HCT116 (cell line): ENCODE results near the gene ZNF57. TPM values are rescaled to one million over a fixed set of nuclear protein-coding genes. Genes with fewer than 3 reads are reported as not detected.
A peak's percentile ranks its signal among the peaks of the same experiment; 100 is the strongest.

ENCODE experiments used
- ATAC-seq: fragments of 200-7000 bp; cut with Tn5 transposase; 2 replicates; pipeline ENCODE4 v1.9.1; 2020; ENCODE audit warnings: mild to moderate bottlenecking, moderate library complexity
- BruUV-seq: library from RNA; stranded (reverse); fragments of 400-500 nt; replicated peaks from 2 replicates; lab custom pipeline; 2021; lab: Mats Ljungman, UMichigan
- CTCF ChIA-PET: fragments of 300-600 bp; sonication (Branson Sonifier 250); formaldehyde crosslinking; loops from one replicate; lab custom pipeline; 2021; ENCODE audit warnings: antibody characterized with exemption; lab: Charles Lee
- POLR2A ChIA-PET: fragments of 300-600, 350-600 bp; sonication (Branson Sonifier 250); formaldehyde crosslinking; loops from one replicate; lab custom pipeline; 2021; ENCODE audit warnings: antibody characterized with exemption; lab: Charles Lee
- RAD21 ChIA-PET, 2 experiments: fragments of 300-600 bp; sonication (Branson Sonifier 250); formaldehyde crosslinking; loops; one replicate each; lab custom pipeline; 2023; ENCODE audit warnings: low total read pairs in 2 of 2; ENCODE audit not compliant: uncharacterized antibody in 2 of 2, unreplicated experiment in 2 of 2, low non-redundant PET in 1 of 2; lab: Charles Lee
- DNase-seq: peaks from one replicate; pipeline ENCODE4 v3.0.0-alpha.2; 2010; ENCODE audit warnings: low read depth, low spot score
- H2AFZ ChIP-seq: fragments of 200-600 bp; shearing (Covaris generic), sonication (generic); 2 replicates; pipeline ENCODE4 v1.6.1; 2017; ENCODE audit warnings: low read depth, mixed run types, mixed read lengths, antibody characterized with exemption, low read length; ENCODE audit not compliant: poor library complexity, severe bottlenecking
- H3K27ac ChIP-seq: 2 replicates; pipeline ENCODE4 v1.5.1; 2012; ENCODE audit warnings: low read depth, low read length
- H3K27me3 ChIP-seq: fragments of 200-600 bp; sonication (generic); 2 replicates; pipeline ENCODE4 v1.6.1; 2016; ENCODE audit warnings: mixed run types, low read length, mixed read lengths; ENCODE audit not compliant: insufficient read depth
- H3K36me3 ChIP-seq, 2 experiments: fragments of 200-500 bp in 1 of 2; fragments of 200-600 bp in 1 of 2; sonication (Bioruptor generic) in 1 of 2; sonication (generic) in 1 of 2; 2 replicates each; pipeline versions ENCODE4 v1.5.1 to v1.6.1; 2014 to 2016; ENCODE audit warnings: low read length in 2 of 2, inconsistent platforms in 1 of 2, mixed read lengths in 1 of 2, mixed run types in 1 of 2; ENCODE audit not compliant: insufficient read depth in 2 of 2, control insufficient read depth in 1 of 2
- H3K4me1 ChIP-seq, 2 experiments: fragments of 200-600 bp in 1 of 2; sonication (generic) in 1 of 2; 2 replicates each; pipeline versions ENCODE4 v1.5.1 to v1.6.1; 2012 to 2017; ENCODE audit warnings: low read length in 2 of 2, inconsistent platforms in 1 of 2, mild to moderate bottlenecking in 1 of 2, mixed read lengths in 1 of 2, mixed run types in 1 of 2, moderate library complexity in 1 of 2; ENCODE audit not compliant: insufficient read depth in 2 of 2, control insufficient read depth in 1 of 2
- H3K4me2 ChIP-seq: fragments of 200-600 bp; sonication (generic); 2 replicates; pipeline ENCODE4 v1.6.1; 2017; ENCODE audit warnings: mixed run types, low read length, mixed read lengths
- H3K4me3 ChIP-seq, 2 experiments: fragments of 200-600 bp in 1 of 2; sonication (generic) in 1 of 2; replicated peaks in 1 of 2; 2 replicates each; pipeline ENCODE4 v1.5.1; 2011 to 2016; ENCODE audit warnings: low read length in 2 of 2, control low read depth in 1 of 2, low read depth in 1 of 2, mild to moderate bottlenecking in 1 of 2, mixed read lengths in 1 of 2, mixed run types in 1 of 2
- H3K79me2 ChIP-seq: fragments of 200-600 bp; sonication (generic); 2 replicates; pipeline ENCODE4 v1.6.1; 2017; ENCODE audit warnings: mild to moderate bottlenecking, mixed run types, low read length, moderate library complexity, mixed read lengths; ENCODE audit not compliant: insufficient read depth
- H3K9ac ChIP-seq: fragments of 200-600 bp; sonication (generic); 2 replicates; pipeline ENCODE4 v1.6.1; 2016; ENCODE audit warnings: low read length, mixed read lengths
- H3K9me2 ChIP-seq: fragments of 200-600 bp; sonication (generic), shearing (Covaris generic); 2 replicates; pipeline ENCODE4 v1.6.1; 2017; ENCODE audit warnings: mixed run types, mild to moderate bottlenecking, moderate library complexity; ENCODE audit not compliant: insufficient read depth
- H3K9me3 ChIP-seq, 2 experiments: fragments of 200-500 bp in 1 of 2; fragments of 200-600 bp in 1 of 2; sonication (Bioruptor generic) in 1 of 2; sonication (generic) in 1 of 2; 2 replicates each; pipeline ENCODE4 v1.6.1; 2014 to 2017; ENCODE audit warnings: low read length in 2 of 2, mixed read lengths in 2 of 2, inconsistent platforms in 1 of 2, low read depth in 1 of 2, mild to moderate bottlenecking in 1 of 2, mixed run types in 1 of 2, moderate library complexity in 1 of 2; ENCODE audit not compliant: control insufficient read depth in 1 of 2, insufficient read depth in 1 of 2
- H4K20me1 ChIP-seq: fragments of 200-600 bp; sonication (generic), shearing (Covaris generic); 2 replicates; pipeline ENCODE4 v1.6.1; 2017; ENCODE audit warnings: mixed run types, mild to moderate bottlenecking, moderate library complexity; ENCODE audit not compliant: insufficient read depth
- CBX3 ChIP-seq: IDR thresholded peaks from 2 replicates; pipeline ENCODE4 v1.6.1; 2012; ENCODE audit warnings: low read depth
- EZH2 ChIP-seq: fragments of 200-600 bp; sonication (generic); IDR thresholded peaks from 2 replicates; pipeline ENCODE4 v1.6.1; 2017; ENCODE audit warnings: antibody characterized with exemption, mixed run types
- EZH2phosphoT487 ChIP-seq: fragments of 200-600 bp; IDR thresholded peaks from 2 replicates; pipeline ENCODE4 v1.6.1; 2018; ENCODE audit warnings: antibody characterized with exemption, borderline replicate concordance
- FOSL1 ChIP-seq: IDR thresholded peaks from 2 replicates; pipeline ENCODE4 v1.6.1; 2012; ENCODE audit warnings: low read depth
- JUND ChIP-seq: IDR thresholded peaks from 2 replicates; pipeline ENCODE4 v1.6.1; 2012
- RAD21 ChIP-seq: IDR thresholded peaks from 2 replicates; pipeline ENCODE4 v1.6.1; 2012; ENCODE audit warnings: low read depth, mild to moderate bottlenecking
- SIN3A ChIP-seq: IDR thresholded peaks from 2 replicates; pipeline ENCODE4 v1.6.1; 2012; ENCODE audit warnings: low read depth
- ZNF274 ChIP-seq: fragments of 200-500 bp; sonication (Bioruptor generic); IDR thresholded peaks from 2 replicates; pipeline ENCODE4 v1.6.1; 2014; ENCODE audit warnings: mild to moderate bottlenecking, low read depth, low read length, inconsistent platforms
- intact Hi-C: fragments of 100-400 bp; cut with micrococcal nuclease; formaldehyde crosslinking; loops from 2 replicates; pipeline ENCODE4 v1.10.0; 2022
- total RNA-seq: library from RNA; stranded (reverse); gene quantifications from one replicate; pipeline ENCODE4 v1.2.1, GENCODE V29; 2021; ENCODE audit not compliant: unreplicated experiment
- TF ChIP-seq, protein P1 (sequence below): IDR thresholded peaks from 2 replicates; pipeline ENCODE4 v1.6.1; 2012
- TF ChIP-seq, protein P2 (sequence below): IDR thresholded peaks from 2 replicates; pipeline ENCODE4 v1.6.1; 2011; ENCODE audit warnings: mild to moderate bottlenecking, low read length, moderate library complexity; ENCODE audit not compliant: insufficient replicate concordance; ENCODE audit errors: extremely low read depth
- TF ChIP-seq, protein P3 (sequence below), 3 experiments: fragments of 200-600 bp in 1 of 3; sonication (generic) in 1 of 3; IDR thresholded peaks in 2 of 3; conservative IDR thresholded peaks in 1 of 3; 2 replicates each; pipeline ENCODE4 v1.5.1; 2012 to 2017; ENCODE audit warnings: low read depth in 2 of 3, low read length in 2 of 3, antibody characterized with exemption in 1 of 3, borderline replicate concordance in 1 of 3, control low read depth in 1 of 3, mild to moderate bottlenecking in 1 of 3, mixed read lengths in 1 of 3, mixed run types in 1 of 3, moderate library complexity in 1 of 3; ENCODE audit not compliant: insufficient read depth in 1 of 3

ZNF57 gene
- total RNA-seq, 1 experiment from 2014 or later, result 8.3 TPM

DNA sequence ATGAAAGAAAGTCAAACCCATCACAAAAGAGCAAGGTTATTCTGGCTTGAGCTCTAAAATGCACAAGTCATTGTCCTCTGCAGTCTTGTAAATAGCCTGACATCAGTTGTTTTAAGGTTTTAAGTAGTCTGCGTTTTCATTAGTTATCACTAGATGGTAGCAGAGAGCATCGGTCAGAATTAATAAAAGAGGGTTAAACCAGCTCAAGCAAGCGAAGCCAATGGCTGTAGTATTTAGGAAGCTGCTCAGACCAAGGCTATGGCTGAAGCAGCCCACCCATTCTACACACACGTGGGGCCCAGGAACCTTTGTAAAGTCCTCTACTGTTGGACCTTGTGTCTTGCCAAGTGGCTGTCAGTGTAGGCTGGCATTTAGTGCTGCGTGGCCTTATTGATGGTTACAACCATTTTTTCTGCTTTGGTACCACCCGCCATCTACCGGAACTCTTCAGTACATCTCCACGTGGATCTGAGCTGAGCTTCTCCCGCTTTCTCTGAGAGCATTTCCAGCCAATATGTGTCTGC, 13.3 kb upstream of the ZNF57 start:
- Histone ChIP-seq H4K20me1 (no peaks in the 10 kb centered on the region), H2AFZ (peak overlapping the region; percentile 59), H3K79me2 (no peaks in the 10 kb centered on the region), H3K27me3 (no peaks in the 10 kb centered on the region), H3K4me3 (no peak overlapping the region), H3K9me3 (no peaks in the 10 kb centered on the region; a peak in 1 of 4 replicates), H3K4me2 (peak overlapping the region; percentile 7; the same call in 1 of the 2 replicates), H3K36me3 (no peaks in the 10 kb centered on the region), H3K9me2 (no peaks in the 10 kb centered on the region), H3K9ac (no peak overlapping the region), H3K27ac (no peak overlapping the region), H3K4me1 (no peaks in the 10 kb centered on the region)
- ChIA-PET POLR2A (interaction anchor here (1.1 to 1.2 kb wide), 2 partner anchors 13 to 63 kb away, joined by 6 to 9 read pairs; partner anchors contain the start of gene ZNF57), CTCF (interaction anchor here (0.6 to 2.1 kb wide), 8 partner anchors 13 to 239 kb away, joined by 3 to 19 read pairs (median 4); partner anchors contain the start of genes ZNF555, ZNF57 and ZNF77), RAD21 (interaction anchor here (0.5 to 0.6 kb wide), 2 partner anchors 11 to 65 kb away, joined by 3 to 4 read pairs; no protein-coding TSS in a partner anchor)
- no TSS peak for BruUV-seq
- TF ChIP-seq FOSL1, result peak; percentile 13; the same call in 1 of the 2 replicates
- peak; percentile 37; the same call in 1 of the 2 replicates for TF ChIP-seq CBX3
- TF ChIP-seq, protein P1, sequence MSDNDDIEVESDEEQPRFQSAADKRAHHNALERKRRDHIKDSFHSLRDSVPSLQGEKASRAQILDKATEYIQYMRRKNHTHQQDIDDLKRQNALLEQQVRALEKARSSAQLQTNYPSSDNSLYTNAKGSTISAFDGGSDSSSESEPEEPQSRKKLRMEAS, result no peak
- peak; percentile 68 for TF ChIP-seq RAD21
- no peak; the same call in 1 of the 2 replicates for TF ChIP-seq JUND
- TF ChIP-seq ZNF274, result no peak
- TF ChIP-seq, protein P2, sequence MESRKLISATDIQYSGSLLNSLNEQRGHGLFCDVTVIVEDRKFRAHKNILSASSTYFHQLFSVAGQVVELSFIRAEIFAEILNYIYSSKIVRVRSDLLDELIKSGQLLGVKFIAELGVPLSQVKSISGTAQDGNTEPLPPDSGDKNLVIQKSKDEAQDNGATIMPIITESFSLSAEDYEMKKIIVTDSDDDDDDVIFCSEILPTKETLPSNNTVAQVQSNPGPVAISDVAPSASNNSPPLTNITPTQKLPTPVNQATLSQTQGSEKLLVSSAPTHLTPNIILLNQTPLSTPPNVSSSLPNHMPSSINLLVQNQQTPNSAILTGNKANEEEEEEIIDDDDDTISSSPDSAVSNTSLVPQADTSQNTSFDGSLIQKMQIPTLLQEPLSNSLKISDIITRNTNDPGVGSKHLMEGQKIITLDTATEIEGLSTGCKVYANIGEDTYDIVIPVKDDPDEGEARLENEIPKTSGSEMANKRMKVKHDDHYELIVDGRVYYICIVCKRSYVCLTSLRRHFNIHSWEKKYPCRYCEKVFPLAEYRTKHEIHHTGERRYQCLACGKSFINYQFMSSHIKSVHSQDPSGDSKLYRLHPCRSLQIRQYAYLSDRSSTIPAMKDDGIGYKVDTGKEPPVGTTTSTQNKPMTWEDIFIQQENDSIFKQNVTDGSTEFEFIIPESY, result no peak
- TF ChIP-seq, protein P3, sequence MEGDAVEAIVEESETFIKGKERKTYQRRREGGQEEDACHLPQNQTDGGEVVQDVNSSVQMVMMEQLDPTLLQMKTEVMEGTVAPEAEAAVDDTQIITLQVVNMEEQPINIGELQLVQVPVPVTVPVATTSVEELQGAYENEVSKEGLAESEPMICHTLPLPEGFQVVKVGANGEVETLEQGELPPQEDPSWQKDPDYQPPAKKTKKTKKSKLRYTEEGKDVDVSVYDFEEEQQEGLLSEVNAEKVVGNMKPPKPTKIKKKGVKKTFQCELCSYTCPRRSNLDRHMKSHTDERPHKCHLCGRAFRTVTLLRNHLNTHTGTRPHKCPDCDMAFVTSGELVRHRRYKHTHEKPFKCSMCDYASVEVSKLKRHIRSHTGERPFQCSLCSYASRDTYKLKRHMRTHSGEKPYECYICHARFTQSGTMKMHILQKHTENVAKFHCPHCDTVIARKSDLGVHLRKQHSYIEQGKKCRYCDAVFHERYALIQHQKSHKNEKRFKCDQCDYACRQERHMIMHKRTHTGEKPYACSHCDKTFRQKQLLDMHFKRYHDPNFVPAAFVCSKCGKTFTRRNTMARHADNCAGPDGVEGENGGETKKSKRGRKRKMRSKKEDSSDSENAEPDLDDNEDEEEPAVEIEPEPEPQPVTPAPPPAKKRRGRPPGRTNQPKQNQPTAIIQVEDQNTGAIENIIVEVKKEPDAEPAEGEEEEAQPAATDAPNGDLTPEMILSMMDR (IDR thresholded peaks at IDR 0.05 in 2 of 3, conservative IDR thresholded peaks at IDR 0.05 in 1 of 3; ENCODE audit: borderline replicate concordance in 1 of 3, insufficient read depth in 1 of 3, low read depth in 2 of 3, low read length in 2 of 3), result peak; percentile 47 to 64 (median 56); a peak in 5 of 6 replicates
- no peak for TF ChIP-seq EZH2
- TF ChIP-seq SIN3A, result no peak
- no peak for TF ChIP-seq EZH2phosphoT487
- ATAC-seq, result peak; percentile 90
- DNase-seq, result peak; percentile 64
- intact Hi-C loops, result no loop called here
